Activated CD4-positive, alpha-beta T cell treated with anti-CD3 and anti-CD28 coated beads, Interleukin-2, amount 50 U/mL, for 48 hours (primary cell): ENCODE results near the gene PTPRA.

Experiments
- DNase-seq, 2 experiments: peaks; one replicate each; pipeline ENCODE4 v3.0.0-alpha.2; 2020

PTPRA gene

DNA sequence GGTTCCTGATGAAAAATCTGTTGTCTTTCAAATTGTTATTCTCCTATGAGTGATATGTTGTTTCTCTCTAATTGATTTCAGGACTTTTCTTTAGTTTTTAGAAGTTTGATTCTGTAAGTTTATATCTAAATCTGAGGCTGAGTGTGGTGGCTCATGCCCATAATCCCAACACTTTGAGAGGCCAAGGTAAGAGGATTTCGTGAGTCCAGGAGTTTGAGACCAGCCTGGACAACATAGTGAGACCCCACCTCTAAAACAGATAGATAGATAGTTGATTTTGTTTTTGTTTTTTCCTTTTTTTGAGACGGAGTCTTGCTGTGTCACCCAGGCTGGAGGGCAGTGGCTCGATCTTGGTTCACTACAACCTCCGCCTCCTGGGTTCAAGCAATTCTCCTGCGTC, 64.6 kb downstream of the PTPRA start:
- no peak for DNase-seq

DNA sequence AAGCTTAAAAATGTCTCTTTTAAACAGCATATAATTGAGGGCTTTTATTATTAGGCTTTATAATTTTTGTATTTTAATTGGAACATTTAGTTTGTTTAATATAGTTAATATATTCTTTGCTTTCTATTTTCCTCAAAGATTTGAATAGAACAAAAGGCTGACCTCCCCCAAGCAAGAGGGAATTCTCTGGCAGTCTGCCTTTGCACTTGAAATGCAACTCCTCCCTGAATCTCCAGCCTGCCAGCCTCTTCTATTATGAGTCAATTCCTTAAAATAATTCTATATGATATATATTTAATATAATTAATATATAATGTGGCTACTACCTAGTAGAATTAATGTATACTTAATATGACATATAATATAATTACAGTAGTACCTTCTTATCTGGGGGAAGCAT, 69.2 kb downstream of the PTPRA start:
- no peak for DNase-seq

DNA sequence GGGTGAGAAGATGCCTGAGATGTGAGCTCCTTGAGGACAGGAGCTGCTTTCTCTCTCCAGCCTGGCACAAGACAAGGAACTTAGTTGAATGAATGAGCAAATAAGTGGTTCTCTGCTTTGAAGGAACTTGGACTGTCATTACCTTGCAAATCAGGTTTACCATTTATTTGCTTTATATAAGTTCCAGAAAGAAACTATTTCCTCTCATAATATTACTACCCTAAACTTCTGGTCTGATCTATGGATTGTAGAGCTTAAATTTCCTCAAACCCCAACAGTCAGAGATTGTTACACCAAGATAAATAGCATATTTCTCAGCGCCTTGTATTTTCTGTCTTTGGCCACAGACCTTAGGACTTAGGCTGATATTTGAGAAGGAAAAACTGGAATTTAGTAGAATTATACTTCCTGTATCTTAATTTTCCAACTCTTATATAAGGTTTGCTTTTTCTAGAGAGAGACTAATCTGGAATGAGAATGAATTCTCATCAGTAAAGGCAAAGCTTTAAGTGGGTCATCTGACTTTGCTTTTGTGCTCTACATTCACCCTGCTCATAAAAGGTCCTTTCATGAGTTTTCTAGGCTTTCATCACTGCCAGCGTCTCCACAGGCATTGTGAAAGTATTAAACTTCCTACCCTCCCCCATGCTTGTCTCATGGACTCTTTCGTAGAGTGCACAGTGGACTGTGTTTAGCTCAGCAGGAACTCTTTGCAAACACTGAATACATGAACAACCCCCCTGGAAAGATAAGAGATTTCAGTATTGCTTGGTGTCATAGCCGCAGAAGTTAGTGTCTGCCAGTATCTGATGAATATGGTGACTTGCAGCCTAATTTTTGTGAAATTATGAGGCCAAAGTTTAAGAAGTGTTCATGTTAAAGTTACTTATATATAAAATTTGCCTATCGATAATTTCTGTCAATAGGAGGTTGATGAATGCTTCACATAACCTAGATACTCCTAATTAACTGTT, 74.0 kb downstream of the PTPRA start:
- no peak for DNase-seq

DNA sequence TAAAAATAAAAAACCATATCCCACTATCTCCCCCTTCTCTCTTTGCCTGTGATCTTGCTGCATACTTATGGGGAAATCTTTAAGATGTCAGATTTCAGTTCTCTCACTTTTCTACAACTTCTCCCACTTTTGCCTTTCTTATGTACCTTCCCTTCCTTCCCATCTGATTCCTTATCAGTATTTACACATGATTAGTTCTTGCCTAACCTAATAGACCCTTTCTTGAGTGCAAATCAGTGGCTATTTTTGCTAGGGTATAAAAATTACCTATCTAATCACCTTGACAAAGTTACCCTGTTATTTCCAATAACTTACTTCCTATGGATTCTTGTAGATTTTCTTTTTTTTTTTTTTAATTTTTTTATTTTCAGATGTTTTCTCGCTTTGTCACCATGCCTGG, 75.7 kb downstream of the PTPRA start:
- no peak for DNase-seq

DNA sequence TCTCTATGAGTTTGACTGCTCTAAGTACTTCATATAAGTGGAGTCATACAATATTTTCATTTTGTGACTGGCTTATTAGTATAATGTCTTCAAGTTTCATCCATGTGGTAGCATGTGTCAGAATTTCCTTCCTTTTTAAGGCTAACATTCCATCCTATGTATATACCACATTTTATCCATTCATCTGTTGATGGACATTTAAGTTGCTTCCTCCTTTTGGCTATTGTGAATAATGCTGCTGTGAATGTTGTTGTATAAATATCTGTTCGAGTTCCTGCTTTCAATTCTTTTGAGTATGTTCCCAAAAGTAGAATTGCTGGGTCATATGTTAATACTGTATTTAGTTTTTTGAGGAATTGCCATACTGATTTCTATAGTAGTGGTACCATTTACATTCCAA, 79.5 kb downstream of the PTPRA start:
- no peak for DNase-seq

DNA sequence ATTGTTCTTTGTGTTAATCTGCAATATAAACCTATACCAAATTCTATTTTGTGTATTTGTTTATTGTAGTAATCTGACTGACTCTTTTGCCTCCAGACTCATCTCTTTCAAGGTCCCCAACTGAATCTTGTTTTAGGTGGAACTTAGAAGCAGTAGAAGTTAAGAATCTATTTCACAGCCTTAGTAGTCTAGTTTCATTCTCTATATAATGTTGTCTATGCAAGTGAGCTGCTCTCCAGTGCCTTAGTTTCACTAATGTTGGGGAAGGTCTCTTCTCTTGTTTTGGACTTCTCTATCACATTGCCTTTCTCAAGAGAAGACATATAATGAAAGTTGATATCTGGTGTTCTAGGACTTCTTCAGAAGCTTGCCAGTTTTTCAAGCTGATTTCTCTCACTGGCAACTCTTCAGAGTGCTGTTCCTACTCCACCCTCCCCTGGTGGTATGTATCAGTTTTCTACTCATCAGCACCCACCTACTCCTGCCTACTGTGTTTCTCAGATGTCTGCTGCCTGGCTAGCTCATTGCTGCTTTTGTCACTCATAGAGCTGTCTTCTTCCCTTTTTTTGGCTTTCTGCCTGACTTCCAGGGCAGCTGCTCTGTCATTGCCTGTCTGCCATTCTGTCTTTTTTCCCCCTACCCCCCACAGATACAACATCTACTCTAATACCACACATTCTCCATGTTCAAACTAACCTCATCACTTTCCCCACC, 82.1 kb downstream of the PTPRA start:
- peak in 1 of 2 experiments; percentile 17 for DNase-seq

DNA sequence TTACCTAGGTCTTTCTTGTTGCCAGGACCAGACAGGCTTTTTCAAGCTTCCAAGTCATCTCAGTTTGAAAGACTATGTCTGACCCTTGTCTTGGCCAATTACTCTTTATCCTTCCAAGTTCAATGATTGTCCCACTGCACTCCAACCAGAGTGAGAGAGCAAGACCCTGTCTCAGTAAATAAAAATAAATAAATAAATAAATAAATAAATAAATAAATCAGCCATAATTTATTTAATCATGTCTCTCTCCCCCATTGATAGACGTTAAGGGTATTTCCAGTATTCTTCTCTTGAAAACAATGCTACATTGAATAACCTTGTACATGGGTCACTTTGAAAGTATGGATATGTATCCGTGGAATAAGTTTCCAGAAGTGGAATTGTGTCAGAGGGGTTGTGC, 83.2 kb downstream of the PTPRA start:
- DNase-seq = no peak

DNA sequence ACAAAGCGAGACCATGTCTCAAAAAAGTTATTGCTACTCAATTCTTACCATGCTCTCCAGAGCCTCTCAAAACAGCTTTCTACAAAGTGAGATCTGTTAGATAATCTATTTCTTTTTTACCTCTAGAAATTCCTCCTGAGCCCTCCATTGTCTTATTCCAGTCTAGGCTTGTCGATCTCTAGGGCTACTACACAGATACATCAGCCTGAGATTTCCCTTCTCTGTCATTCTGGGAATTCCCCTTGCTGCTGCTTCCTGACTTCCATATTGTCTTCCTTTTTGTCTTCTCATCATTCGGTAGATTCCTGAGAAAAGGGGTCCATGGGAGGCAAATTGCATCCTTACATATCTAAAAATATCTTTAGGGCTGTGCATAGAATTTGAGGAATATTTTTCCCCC, 94.6 kb downstream of the PTPRA start:
- no peak for DNase-seq

DNA sequence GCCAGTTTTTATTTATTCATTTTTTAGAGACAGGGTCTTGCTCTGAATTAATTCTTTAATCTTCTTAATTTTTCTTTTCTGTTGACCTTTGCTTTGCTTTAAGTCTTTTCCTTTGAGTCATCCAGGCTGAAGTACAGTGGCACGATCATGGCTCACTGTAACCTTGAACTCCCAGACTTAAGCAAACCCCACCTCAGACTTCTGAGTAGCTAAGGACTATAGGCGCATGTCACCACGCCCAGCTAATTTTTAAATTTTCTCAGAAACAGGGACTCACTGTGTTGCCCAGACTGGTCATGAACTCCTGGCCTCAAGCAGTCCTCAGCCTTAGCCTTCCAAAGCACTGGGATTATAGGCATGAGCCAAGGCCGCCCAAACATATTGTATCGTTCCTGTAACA, 98.8 kb downstream of the PTPRA start:
- DNase-seq = no peak

DNA sequence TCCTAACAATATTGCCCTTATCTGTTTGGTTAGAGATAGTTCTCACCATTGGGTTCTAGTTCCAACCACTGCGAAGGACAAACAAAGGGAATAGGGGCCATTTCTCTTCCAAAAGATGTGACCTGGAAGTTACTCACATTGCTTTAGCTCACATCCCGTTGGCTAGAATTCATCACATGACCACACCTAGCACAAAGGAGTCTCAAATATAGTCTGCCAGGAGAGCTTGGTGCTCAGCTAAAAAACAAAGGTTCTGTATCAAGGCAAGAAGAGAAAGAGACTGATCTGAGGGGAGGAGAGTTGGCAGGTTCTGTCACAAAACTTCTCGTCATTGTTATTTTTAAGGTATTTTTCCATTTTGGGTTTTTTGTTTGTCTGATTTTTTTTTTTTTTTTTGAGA, 100.3 kb downstream of the PTPRA start:
- no peak for DNase-seq

DNA sequence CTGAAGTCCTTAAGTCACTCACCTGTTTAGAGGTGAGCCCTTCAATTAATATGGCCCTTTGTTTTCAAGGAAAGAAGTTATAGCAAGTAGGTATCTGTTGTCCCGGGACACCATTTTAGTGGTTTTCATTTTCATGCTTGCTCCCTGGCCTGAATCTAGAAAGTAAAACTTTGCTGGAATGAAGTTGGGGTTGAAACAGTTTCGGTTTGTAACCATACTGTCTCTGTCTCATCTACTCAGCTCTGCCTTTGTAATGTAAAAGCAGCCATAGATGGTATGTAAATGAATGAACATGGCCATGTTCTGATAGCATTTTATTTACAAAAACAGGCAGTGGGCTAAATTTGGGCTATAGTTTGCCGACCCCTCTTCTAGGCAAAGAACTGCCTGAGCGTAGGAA, 105.2 kb downstream of the PTPRA start:
- no peak for DNase-seq

DNA sequence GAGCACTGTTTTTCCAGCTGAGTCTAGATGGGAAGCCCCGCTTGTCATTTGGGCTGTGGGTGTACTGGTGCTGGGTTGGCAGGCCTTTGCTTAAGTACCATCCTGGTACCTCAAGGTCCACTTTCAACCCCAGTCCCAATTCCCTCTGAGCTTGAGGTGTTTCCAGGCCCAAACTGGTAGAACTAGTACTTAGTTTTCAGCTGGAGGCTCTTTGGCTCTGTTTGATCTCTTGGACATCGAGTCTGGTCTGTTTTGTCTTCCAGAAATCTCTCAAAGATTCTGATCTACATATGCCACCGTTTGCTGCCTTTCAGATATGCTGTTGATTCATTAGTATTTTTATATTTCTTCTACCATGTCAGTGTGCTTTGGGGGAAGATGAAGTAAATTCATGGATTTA, 108.4 kb downstream of the PTPRA start:
- no peak for DNase-seq

DNA sequence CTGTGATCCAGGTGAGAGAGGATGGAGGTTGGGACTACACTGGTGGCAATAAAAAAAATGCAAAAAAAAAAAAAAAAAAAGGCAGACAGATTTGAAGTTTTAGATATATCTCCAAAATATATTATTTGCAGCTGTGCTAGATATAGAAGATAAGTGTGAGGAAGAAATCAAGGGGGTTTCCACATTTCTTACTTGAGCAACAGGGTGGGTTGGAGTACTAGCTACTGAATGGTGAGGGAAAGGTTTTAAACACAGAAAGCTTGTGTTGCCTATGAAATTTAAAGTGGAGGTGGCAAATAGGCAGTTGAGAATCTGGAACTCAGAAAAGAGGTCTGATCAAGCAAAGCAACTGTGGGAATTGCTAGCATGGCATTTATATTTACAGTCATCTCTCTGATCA, 110.2 kb downstream of the PTPRA start:
- DNase-seq = no peak

DNA sequence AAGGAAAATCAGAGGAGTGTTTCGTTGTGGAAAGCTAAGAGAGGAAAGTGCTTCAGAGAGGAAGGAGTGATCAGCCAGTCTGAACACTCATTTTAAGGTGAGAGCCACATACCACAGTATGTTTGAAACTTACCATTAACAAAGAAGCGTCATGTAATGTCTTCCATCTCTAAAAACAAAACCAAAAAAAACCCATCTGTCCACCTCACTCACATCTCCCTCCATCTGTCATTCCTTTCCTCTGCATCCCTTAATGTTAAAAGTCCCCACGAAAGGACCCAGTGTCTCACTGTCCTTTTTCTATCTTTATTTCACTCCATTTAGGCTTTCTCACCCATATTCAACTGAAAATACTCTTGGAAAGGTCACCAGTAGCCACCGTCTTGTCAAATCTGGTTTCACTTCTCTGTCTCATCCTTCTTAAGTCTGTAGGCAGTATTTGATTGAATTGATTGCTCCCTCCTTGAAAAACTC, 110.8 kb downstream of the PTPRA start:
- no peak for DNase-seq

DNA sequence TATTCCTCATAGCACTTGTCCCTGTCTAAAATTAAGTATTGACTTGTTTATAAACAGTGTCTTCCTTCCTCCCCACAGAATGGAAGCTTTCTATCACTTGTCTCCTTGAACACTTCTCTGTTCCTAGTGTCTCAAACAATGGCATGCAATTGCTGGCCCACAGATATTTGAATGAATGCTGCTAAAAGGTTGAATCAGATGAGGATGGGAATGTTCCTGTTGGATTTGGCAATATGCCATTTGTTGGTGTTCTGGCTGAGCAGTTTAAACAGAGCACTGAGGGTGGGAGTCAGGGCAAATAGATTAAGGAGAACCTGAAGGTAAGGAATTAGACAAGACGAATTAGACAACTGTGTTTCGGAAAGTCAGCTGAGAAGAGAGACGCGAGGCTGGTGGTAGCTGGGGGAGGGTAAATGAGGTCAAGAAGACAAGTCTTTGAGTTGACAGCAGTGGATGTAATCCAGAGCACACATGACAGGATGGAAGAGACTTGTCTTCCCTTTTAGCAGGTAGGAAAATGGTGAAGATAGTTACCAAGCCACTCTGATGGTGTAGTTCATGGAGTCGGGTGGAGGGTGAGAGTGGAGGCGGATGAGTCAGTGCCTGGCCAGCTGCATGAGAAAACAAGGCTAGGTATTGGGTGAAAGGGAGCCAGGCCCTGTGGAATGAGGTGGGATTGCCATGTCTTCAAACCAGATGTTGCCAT, 111.8 kb downstream of the PTPRA start:
- DNase-seq = peak; percentile 57 to 69

DNA sequence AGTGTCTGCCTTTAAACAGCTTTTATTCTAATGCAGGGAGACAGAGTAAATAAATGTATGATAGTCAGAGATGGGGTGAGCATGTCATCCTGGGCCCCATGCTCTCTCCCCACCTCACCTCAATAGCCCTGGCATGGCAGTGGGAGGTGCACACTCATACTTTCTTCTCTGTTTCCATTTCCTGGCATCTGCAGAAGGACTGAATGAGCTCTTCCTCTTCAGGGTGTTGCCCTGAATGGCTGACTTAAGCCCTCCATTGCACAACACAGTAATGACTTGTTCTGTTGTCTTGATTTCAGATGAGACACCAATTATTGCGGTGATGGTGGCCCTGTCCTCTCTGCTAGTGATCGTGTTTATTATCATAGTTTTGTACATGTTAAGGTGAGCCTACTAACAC, 113.2 kb downstream of the PTPRA start:
- DNase-seq = peak; percentile 71 to 80

DNA sequence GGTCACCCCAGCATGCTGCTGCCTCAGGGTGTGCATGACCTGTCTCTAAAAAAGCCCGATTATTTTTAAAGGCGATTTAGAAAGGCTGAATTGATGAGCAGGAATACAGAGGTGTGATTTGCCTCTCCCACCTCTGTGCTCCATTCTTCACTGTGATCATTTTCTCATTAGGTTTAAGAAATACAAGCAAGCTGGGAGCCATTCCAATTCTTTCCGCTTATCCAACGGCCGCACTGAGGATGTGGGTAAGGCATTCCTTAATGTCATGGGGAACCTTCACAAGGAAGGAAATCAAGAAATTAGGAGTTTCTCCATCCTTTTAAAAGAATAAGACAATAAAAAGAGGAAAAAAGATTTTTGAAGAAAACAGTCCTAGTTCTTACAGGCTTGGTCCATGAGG, 114.6 kb downstream of the PTPRA start:
- DNase-seq = no peak

DNA sequence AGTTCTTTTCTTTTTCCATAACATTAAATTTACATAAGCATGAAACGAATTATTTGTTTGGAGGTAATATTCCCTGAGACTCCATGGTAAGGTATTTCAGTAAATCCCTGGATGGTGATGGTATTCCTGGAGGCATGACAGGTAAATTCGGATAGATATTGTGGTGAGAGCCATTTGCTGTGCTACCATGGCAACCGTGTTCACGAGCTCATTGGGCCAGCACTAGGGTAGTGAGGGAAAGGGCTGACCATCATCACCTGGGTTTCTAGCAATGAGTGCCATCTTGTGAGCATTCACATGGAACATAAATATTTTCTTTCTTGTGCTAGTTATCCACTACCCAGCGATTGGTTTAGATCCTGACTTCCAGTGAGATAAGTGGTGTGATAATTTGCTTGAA, 118.3 kb downstream of the PTPRA start:
- DNase-seq = no peak

DNA sequence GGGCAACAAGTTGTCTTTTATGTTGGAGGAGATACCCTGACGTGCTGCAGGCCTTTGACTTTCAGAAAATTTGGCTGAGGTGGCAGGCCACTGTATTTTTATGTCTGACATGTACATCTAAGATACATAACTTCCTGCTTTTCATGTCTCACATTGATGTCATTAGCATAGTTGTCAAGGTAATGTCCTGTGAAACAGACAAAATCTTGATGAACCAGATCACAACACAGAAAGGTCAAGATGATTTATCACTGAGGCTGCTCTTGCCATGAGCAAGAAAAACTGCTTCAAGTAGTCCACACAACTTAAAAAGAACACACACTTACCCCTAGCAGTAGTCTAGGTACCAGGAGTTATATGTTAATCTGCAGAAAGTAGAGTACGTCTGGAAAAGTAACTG, 120.0 kb downstream of the PTPRA start:
- no peak for DNase-seq

DNA sequence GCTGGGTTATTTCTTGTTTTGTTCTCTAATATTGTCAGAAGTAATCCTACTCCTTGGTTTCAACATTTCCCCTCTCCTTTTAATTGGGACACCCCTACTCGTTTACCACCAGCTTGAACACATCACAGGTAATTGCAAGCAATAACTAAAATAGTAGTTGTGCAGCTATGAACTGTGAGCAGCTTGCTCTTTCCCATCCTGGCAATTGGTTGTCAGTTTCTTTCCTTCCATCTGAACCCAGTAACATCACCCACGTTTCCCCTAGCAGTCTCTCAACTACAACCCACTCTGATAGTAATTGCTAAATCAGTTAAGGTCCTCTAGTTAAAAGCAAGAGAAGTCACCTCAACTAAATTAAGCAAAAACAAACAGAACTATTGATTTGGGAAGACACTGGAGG, 122.5 kb downstream of the PTPRA start:
- no peak for DNase-seq

DNA sequence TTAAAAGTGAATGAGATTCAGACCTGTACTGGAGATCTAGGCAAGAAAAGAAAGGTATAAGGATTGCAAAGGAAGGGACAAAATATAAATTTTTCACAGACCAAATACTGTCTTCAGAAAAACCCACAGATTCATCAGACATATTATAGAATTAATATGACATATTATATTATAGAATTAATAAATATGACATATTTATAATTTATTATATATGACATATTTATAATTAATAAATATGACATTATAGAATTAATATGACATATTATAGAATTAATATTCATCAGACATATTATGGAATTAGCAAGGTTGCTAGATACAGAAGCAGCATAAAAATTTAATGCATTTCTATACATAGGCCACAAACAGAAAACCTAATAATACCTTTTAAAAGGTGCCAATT, 125.4 kb downstream of the PTPRA start:
- DNase-seq = no peak

DNA sequence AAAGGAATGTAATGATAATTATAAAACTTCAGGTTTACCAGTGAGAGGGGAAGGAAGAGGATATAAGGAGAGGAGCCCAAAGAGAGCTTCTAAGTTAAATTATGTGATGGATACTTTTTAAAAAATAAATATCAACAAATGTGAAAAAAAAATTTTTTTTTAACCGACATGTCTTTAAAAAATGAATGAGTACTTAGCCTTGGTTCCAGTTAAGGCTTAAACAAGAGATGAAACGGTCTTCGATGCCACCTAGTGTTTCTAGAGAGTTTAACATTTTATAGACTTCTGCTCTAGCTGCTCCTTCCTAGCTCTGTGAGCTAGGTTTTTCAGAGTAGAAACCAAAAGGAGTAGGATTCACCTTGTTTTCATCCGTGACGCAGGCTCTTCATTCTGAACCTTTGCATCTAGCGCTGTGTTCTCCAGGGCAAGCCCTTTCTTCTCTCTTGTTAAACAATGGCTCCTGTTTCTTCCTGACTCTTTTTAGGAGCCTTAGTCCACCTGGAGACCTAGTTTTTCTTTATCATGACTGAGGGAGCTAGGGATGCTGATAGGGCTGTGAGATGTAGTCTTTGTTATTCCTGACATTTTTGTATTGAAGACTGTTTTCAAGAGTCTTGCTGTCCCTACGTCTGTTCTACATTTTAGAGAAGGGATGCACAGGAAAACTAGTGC, 127.7 kb downstream of the PTPRA start:
- DNase-seq = no peak

DNA sequence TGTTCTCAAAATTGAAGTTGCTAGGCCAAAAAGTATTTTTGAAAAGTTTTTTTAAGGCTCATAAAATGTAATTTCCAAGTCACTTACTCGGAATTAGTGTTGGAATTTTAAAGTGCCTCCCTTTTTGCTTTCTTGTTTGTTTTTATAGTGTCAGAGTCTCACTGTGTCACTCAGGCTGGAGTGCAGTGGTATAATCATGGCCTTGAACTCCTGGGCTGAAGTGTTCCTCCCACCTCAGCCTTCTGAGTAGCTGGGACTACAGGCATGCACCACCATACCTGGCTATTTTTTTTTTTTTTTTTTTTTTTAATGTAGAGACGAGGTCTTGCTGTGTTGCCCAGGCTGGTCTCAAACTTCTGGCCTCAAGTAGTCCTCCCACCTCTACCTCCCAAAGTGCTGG, 130.1 kb downstream of the PTPRA start:
- no peak for DNase-seq
